Measurements from ENCODE around the gene FDPS.
"Not testable (repeated sequence)": the region's sequence is repeated elsewhere in the genome, so short reads cannot be mapped to it uniquely, and the experiment has no call there.

Gene FDPS

DNA sequence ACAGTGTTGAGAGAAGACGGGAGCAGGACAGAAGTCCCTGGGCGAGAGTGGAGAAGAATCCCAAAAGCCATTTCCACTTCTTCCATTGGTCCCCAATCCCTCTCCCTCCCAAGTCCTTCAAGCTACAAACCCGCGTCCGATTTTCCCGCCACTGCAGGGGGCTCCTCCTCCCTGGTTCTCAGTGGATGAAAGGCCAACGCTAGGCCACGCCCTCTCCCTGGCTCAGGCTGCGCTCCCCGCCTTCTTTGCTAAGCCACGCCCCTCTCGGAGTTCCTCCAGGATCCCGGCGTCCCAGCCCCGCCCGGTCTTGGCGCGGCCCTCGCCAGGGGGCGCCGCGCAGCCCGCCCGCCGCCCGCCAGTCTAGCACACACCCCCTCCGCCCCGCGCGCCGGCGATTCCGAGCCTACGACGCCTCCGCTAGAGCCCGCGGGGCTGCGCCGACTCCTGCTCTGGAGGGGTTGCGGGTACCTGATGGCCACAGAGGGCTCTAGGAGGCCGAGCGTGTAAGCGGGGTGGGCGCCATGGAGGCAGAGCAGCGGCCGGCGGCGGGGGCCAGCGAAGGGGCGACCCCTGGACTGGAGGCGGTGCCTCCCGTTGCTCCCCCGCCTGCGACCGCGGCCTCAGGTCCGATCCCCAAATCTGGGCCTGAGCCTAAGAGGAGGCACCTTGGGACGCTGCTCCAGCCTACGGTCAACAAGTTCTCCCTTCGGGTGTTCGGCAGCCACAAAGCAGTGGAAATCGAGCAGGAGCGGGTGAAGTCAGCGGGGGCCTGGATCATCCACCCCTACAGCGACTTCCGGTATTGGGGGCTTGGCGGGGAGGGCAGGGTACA lies 31.4 kb upstream of the FDPS start, which contains the start of gene HCN3:
TSS of gene HCN3 (plus strand) at position 394 of the 832 bp plus-strand sequence. CDS start at position 522, 128 bp downstream.
- Mint-ChIP-seq H3K4me1 (ENCODE audit: low read depth in 2 of 2) (peaks cover 22 to 24% of the 10 kb centered on the region in 2 donors), H3K9me3 (no peaks in the 10 kb centered on the region), H3K36me3 (ENCODE audit: insufficient read depth) (peaks cover 3% of the 10 kb centered on the region), H3K27me3 (no peaks in the 10 kb centered on the region), H3K27ac (peak within 1 kb of the TSS; percentile 1 to 19), H3K4me3 (peak within 1 kb of the TSS; percentile 68 to 78)
- ATAC-seq (replicated peaks) (peak; percentile 52), DNase-seq (peak; percentile 77 to 81 (median 81))

GRCh38 chr1:155277902-155278688 lies 30.6 kb upstream of the FDPS start:
- no peaks in the 10 kb centered on the region for H3K36me3 Mint-ChIP-seq (ENCODE audit: insufficient read depth)
- peak overlapping the region; percentile 68 to 78 for H3K4me3 Mint-ChIP-seq
- DNase-seq (peak; percentile 64 to 69 (median 68)), ATAC-seq (replicated peaks) (peak; percentile 47)
- H3K4me1 Mint-ChIP-seq (ENCODE audit: low read depth in 2 of 2), result peaks cover 16 to 18% of the 10 kb centered on the region in 2 donors
- no peaks in the 10 kb centered on the region for H3K9me3 Mint-ChIP-seq
- H3K27ac Mint-ChIP-seq, result peak overlapping the region in 1 of 2 donors; percentile 1
- no peaks in the 10 kb centered on the region for H3K27me3 Mint-ChIP-seq

- no peak for DNase-seq
- Mint-ChIP-seq H3K27ac (peak overlapping the region in 1 of 2 donors; percentile 1), H3K4me3 (peak overlapping the region; percentile 68 to 78), H3K4me1 (ENCODE audit: low read depth in 2 of 2) (peaks cover 11 to 13% of the 10 kb centered on the region in 2 donors), H3K9me3 (no peaks in the 10 kb centered on the region), H3K36me3 (ENCODE audit: insufficient read depth) (no peaks in the 10 kb centered on the region), H3K27me3 (no peaks in the 10 kb centered on the region)
- ATAC-seq (replicated peaks), result no peak
These were observed 29.9 kb upstream of the FDPS start for GRCh38 chr1:155278689-155279160.

DNA sequence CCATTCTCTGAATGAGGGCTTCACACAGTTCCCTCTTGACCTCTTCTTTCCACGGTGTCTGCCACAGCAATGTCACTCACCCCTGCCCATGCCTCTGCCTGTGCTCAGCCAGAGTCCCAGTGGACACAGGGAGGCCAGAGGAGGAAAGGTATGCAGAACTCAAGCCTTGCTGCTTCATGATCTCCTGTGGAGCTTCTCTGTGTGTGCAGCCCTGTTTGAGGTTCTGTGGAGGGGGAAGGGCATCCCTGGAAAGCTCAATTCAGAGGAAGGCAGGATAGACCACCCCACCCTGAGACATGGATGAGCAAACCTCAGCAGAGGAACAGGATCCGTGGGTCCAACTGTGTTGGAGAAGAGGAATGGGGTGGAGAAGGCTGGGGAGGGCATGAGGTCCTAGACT lies 29.4 kb upstream of the FDPS start:
- H3K9me3 Mint-ChIP-seq, result no peaks in the 10 kb centered on the region

GRCh38 chr1:155282488-155283091 lies 26.1 kb upstream of the FDPS start:
- DNase-seq (no peak), ATAC-seq (replicated peaks) (no peak)
- no peak overlapping the region for H3K4me3 Mint-ChIP-seq
- no peaks in the 10 kb centered on the region for H3K36me3 Mint-ChIP-seq (ENCODE audit: insufficient read depth)
- H3K9me3 Mint-ChIP-seq, result no peaks in the 10 kb centered on the region
- no peak overlapping the region for H3K27ac Mint-ChIP-seq
- H3K4me1 Mint-ChIP-seq (ENCODE audit: low read depth in 2 of 2), result peaks cover 0 to 3% of the 10 kb centered on the region in 2 donors
- H3K27me3 Mint-ChIP-seq, result no peaks in the 10 kb centered on the region

More for the DNA sequence above, 29.4 kb upstream of the FDPS start:
- DNase-seq (no peak), ATAC-seq (replicated peaks) (no peak)
- Mint-ChIP-seq H3K27me3 (no peaks in the 10 kb centered on the region), H3K4me1 (ENCODE audit: low read depth in 2 of 2) (peaks cover 10 to 12% of the 10 kb centered on the region in 2 donors), H3K36me3 (ENCODE audit: insufficient read depth) (no peaks in the 10 kb centered on the region), H3K4me3 (no peak overlapping the region), H3K27ac (no peak overlapping the region)

DNA sequence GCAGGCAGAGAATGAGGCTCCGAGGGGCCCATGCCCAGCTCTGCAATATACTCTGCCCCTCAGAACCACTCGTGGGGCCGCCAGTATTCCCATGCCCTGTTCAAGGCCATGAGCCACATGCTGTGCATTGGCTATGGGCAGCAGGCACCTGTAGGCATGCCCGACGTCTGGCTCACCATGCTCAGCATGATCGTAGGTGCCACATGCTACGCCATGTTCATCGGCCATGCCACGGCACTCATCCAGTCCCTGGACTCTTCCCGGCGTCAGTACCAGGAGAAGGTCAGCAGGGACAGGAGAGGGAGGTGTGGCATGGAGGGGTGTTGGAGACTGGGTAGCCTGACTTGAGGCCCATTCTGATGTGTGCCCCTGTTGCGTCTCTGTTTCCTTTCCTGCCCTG lies 24.2 kb upstream of the FDPS start:
- no peak for DNase-seq
- H3K4me3 Mint-ChIP-seq, result no peak overlapping the region

DNA sequence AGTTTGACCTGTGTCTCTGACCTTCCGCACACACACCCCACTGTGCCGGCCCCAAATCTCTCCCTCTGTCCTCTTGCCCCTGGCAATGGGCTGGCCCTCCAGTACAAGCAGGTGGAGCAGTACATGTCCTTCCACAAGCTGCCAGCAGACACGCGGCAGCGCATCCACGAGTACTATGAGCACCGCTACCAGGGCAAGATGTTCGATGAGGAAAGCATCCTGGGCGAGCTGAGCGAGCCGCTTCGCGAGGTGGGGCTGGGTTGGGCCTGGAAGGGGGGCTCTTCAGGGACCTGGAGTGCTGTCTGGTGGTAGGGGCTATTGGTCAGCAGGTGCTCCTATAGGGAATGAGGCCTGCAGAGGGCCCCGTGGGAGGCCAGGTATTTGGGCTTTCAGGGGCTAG lies 23.6 kb upstream of the FDPS start:
- Mint-ChIP-seq H3K4me3 (no peak overlapping the region), H3K9me3 (no peaks in the 10 kb centered on the region), H3K27me3 (peaks cover 0 to 3% of the 10 kb centered on the region in 2 donors), H3K36me3 (ENCODE audit: insufficient read depth) (no peaks in the 10 kb centered on the region), H3K27ac (no peak overlapping the region), H3K4me1 (ENCODE audit: low read depth in 2 of 2) (no peaks in the 10 kb centered on the region)
- DNase-seq (no peak), ATAC-seq (replicated peaks) (no peak)

More for the DNA sequence above, 24.2 kb upstream of the FDPS start:
- Mint-ChIP-seq H3K36me3 (ENCODE audit: insufficient read depth) (no peaks in the 10 kb centered on the region), H3K4me1 (ENCODE audit: low read depth in 2 of 2) (no peaks in the 10 kb centered on the region), H3K27me3 (no peaks in the 10 kb centered on the region), H3K27ac (no peak overlapping the region), H3K9me3 (no peaks in the 10 kb centered on the region)
- ATAC-seq (replicated peaks), result no peak

- Mint-ChIP-seq H3K36me3 (ENCODE audit: insufficient read depth) (peaks cover under 1% of the 10 kb centered on the region), H3K27me3 (peaks cover 0 to 9% of the 10 kb centered on the region in 2 donors), H3K27ac (no peak overlapping the region), H3K4me3 (no peak overlapping the region), H3K9me3 (no peaks in the 10 kb centered on the region), H3K4me1 (ENCODE audit: low read depth in 2 of 2) (no peaks in the 10 kb centered on the region)
- DNase-seq, result no peak
- no peak for ATAC-seq (replicated peaks)
These were observed 23.0 kb upstream of the FDPS start for GRCh38 chr1:155285631-155286044.

GRCh38 chr1:155286544-155286943 lies 22.1 kb upstream of the FDPS start:
- Mint-ChIP-seq H3K27ac (no peak overlapping the region), H3K36me3 (ENCODE audit: insufficient read depth) (peaks cover 2% of the 10 kb centered on the region), H3K4me1 (ENCODE audit: low read depth in 2 of 2) (no peaks in the 10 kb centered on the region), H3K4me3 (no peak overlapping the region), H3K9me3 (no peaks in the 10 kb centered on the region), H3K27me3 (peaks cover 0 to 13% of the 10 kb centered on the region in 2 donors)
- DNase-seq (no peak), ATAC-seq (replicated peaks) (no peak)

- no peak for ATAC-seq (replicated peaks)
- DNase-seq, result no peak
- Mint-ChIP-seq H3K9me3 (no peaks in the 10 kb centered on the region), H3K36me3 (ENCODE audit: insufficient read depth) (peaks cover 2% of the 10 kb centered on the region), H3K4me3 (no peak overlapping the region), H3K27ac (no peak overlapping the region), H3K27me3 (peaks cover 0 to 18% of the 10 kb centered on the region in 2 donors), H3K4me1 (ENCODE audit: low read depth in 2 of 2) (no peaks in the 10 kb centered on the region)
These were observed 20.6 kb upstream of the FDPS start for GRCh38 chr1:155287987-155288543.

- H3K36me3 Mint-ChIP-seq (ENCODE audit: insufficient read depth); DNase-seq; H3K9me3 Mint-ChIP-seq; ATAC-seq (replicated peaks); H3K4me3 Mint-ChIP-seq; H3K4me1 Mint-ChIP-seq (ENCODE audit: low read depth in 2 of 2): not testable (repeated sequence)
- peak overlapping the region in 1 of 2 donors; percentile 39 for H3K27ac Mint-ChIP-seq
- peaks cover 15 to 42% of the 10 kb centered on the region in 2 donors for H3K27me3 Mint-ChIP-seq
These were observed 17.7 kb upstream of the FDPS start for GRCh38 chr1:155291006-155291405.

GRCh38 chr1:155293086-155293749 lies 15.4 kb upstream of the FDPS start:
- ATAC-seq (replicated peaks) (no peak), DNase-seq (no peak)
- H3K27me3 Mint-ChIP-seq, result peaks cover 35 to 64% of the 10 kb centered on the region in 2 donors
- H3K9me3 Mint-ChIP-seq, result no peaks in the 10 kb centered on the region
- no peak overlapping the region for H3K27ac Mint-ChIP-seq
- peaks cover 2% of the 10 kb centered on the region for H3K36me3 Mint-ChIP-seq (ENCODE audit: insufficient read depth)
- H3K4me3 Mint-ChIP-seq, result no peak overlapping the region
- H3K4me1 Mint-ChIP-seq (ENCODE audit: low read depth in 2 of 2), result peaks cover 0 to 5% of the 10 kb centered on the region in 2 donors

Data from effector memory CD8-positive, alpha-beta T cell (primary cell).